ENCODE data around the gene CABP4. TPM values are rescaled to one million over a fixed set of nuclear protein-coding genes. Genes with fewer than 3 reads are reported as not detected.
"Not testable (repeated sequence)": the region's sequence is repeated elsewhere in the genome, so short reads cannot be mapped to it uniquely, and the experiment has no call there.

The CABP4 gene
- polyA plus RNA-seq, 1 donor, result 2.5 TPM

DNA sequence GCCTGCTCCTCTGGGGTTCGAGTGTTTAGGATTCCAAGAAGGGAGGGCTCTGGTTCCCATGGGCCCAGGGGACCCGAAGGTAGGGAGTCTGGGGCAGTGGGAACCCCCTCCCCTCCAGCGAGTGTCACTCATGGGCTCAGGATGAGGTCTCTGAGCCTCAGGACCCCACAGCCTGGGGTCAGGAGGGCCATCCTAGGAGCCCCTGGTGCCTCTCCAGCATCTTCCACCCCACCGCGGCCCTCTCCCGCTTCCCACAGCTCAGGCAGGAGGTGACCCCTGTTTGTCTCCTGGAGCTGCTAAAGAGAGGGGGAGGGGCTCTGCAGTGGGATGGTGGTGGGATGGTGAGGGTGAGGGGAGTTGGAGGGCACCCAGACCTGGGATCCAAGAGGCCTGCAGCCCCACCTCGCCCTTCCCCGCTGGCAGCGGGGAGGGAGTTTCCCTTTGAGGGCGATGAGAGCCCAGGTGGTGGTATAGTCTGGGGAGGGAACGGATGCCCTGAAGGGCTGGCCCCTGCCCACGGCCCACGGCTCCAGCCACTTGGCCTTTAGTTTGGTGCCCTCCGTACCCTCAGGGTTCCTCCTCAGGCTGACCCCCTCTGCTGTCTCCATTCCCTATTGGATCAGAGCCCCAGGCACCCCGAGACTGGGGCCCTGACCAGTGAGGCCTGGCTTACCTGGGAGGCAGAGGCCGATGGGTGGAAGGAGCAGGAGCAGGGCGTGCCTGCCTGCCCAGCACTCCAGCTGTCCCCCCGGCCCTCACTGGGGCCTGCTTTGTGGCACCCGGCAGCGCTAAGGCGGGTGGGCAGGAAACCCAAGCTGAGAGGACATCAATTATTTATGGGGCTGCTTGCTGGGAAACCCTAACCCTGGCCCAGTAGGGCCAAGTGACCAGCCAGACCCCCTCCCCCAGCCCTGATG is 1.1 kb upstream of the CABP4 start:
- no peak for DNase-seq

DNA sequence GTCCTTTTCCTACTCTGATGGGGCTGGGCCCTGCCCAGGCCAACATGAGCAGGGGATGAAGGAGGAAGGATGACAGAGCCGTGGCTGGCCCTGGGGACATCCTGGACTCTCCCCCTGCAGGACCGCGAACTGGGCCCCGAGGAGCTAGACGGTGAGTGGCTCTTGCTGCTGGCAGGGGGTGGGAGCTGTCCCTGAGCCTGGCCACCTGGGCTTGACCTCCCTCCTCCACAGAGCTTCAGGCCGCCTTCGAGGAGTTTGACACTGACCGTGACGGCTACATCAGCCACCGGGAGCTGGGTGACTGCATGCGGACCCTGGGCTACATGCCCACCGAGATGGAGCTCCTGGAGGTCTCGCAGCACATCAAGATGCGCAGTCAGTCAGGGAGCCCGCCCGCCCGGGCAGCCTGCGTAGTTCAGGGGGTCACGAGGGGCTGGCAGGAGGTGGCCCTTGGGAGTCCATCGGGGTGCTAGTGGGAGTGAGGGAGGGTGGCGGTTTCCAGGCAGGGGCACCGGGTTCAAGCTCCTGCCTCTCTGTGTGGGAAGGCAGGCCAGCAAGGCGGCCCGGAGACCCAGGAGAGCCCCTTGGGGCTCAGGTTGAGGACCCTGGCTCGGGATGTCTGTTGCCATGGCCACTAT is 1.0 kb downstream of the CABP4 start:
- no peak for DNase-seq

GRCh38 chr11:67457453-67457852 is 2.3 kb downstream of the CABP4 start:
- DNase-seq, result no peak

DNA sequence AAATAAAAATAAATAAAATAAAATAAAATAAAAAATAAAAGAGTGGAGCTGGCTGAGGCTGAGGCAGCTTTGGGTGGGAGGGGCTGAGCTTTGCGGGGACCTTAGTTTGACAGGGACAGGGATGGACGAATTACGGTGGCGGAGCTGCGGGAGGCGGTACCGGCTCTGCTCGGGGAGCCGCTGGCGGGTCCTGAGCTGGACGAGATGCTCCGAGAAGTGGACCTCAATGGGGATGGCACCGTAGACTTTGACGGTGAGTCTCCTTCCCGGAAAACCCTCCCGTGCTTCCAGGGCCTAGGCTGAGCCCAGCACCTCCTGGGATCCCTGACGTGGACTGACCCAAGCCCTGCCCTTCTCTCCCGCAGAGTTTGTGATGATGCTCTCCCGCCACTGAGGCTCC is 3.1 kb downstream of the CABP4 start:
- DNase-seq, result no peak

- no peak for DNase-seq
Measured at GRCh38 chr11:67463186-67463585, 8.0 kb downstream of the CABP4 start.

DNA sequence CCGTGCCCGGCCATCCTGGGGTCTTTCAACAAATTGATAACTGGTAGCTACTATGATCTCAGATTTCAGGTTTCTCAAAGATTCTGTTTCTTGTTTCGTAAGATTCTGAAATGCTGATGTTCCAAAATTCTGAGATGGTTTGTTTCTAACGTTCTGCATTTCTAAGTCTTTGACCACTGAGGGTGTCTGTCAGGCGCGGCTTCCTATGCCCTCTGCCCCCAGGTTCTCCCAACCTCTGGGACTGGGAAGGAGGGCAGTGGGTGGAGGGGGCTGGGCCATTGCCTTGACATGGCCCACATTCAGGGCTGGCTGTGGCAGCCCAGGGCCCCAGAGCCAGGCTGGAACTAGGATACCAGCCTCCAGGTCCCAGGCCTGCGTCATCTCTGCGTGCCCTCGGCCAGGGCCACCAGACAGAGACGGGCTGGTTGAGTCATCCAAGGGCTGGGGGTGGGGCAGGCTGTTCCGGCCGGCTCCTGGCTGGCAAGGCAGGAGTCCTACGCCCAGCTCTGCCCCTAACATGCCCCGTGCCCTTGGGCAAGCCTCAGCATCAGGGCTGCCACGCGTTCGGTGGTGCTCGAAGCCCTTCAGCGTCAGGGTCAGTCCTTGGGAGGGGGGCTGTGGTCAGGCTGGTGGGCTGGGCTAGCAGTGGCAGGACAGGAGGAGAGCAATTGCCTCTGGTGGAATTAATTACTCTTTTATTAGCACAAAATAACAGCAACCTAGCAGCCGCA is 8.7 kb downstream of the CABP4 start:
- DNase-seq, result no peak

GRCh38 chr11:67464411-67465188 is 9.4 kb downstream of the CABP4 start:
- DNase-seq, result peak; percentile 61

- no peak for DNase-seq
Measured at GRCh38 chr11:67465189-67465510, 10.0 kb downstream of the CABP4 start.

DNA sequence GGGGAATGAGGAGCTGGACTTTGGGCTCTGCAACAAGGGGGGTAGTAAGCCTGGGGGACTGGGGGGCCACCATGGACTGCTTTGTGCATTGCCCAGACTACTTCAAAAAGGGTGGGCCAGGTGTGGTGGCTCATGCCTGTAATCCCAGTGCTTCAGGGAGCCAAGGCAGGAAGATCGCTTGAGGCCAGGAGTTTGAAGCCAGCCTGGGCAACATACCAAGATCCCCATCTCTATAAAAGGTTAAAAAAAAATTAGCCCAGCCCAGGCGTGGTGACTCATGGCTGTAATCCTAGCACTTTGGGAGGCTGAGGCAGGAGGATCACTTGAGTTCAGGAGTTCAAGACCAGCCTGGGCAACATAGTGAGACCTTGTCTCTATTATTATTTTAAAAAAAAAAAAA is 10.4 kb downstream of the CABP4 start:
- DNase-seq, result not testable (repeated sequence)

DNA sequence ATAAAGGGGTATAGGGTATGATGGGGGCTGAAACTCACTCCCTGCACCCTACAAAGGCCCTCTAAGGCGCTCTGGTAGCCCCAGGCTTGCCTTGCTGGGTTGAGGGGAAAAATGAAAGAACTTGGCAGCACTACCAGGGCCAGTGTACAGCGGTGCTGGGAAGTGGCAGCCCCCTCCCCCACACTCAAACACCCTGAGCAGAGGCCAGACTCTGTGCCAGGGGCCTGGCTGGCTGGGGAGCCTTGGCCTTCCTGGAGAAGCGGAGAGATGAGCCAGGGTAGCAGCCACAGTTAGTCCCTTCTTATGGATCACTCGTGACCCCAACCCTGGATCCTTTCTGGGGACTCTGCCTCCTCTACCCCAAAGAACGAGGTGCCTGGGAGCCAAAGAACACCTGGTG is 11.2 kb downstream of the CABP4 start:
- no peak for DNase-seq

- no peak for DNase-seq
Measured at GRCh38 chr11:67466962-67467771, 12.0 kb downstream of the CABP4 start.

GRCh38 chr11:67468056-67468455 is 12.9 kb downstream of the CABP4 start:
- DNase-seq, result no peak

DNA sequence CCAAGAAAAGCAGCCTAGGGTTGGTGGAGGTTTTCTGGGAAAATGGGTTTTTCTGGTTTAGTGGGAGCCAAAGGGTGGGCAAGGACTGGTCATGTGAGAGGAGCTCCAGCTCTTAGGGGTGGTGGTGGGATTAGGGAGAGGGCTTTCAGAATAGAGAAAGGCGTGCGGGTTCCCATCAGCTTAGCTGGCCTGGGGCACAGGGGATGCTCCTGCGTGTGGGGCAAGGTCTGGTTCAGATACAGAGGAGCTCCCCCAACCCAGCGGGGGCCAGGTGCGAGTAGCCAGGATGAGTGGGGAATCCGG is 13.3 kb downstream of the CABP4 start:
- DNase-seq, result no peak

GRCh38 chr11:67468759-67469507 is 13.8 kb downstream of the CABP4 start, which contains the start of gene TMEM134:
TSS of gene TMEM134 (minus strand) at chr11:67469251. CDS start at chr11:67469192, 59 bp downstream.
- peak; percentile 92 for DNase-seq

DNA sequence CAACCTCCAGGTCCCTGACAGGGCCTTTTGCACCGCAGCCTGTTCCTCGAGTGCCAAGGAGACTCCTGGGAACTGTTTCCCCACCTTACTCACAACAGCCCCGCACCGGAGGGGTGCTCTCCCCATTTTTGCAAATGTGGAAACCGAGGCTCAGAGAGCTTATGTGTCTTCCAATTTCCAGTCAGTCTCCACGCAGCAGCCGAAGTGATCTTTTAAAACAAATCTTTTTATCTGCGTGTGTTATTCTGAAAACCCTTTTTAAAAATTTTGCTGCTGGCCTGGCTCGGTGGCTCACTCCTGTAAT is 14.3 kb downstream of the CABP4 start:
- no peak for DNase-seq

GRCh38 chr11:67470337-67471002 is 15.3 kb downstream of the CABP4 start:
- no peak for DNase-seq

GRCh38 chr11:67472882-67473281 is 17.7 kb downstream of the CABP4 start:
- no peak for DNase-seq

DNA sequence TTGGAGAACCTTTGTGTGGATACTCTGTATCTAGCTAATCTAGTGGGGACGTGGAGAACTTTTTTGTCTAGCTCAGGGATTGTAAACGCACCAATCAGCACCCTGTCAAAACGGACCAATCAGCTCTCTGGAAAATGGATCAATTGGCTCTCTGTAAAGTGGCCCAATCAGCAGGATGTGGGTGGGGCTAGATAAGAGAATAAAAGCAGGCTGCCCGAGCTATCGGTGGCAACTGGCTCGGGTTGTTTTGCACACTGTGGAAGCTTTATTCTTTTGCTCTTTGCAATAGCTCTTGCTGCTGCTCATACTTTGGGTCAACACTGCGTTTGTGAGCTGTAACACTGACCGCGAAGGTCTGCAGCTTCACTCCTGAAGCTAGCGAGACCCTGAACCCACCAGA is 21.5 kb downstream of the CABP4 start:
- DNase-seq, result not testable (repeated sequence)

DNA sequence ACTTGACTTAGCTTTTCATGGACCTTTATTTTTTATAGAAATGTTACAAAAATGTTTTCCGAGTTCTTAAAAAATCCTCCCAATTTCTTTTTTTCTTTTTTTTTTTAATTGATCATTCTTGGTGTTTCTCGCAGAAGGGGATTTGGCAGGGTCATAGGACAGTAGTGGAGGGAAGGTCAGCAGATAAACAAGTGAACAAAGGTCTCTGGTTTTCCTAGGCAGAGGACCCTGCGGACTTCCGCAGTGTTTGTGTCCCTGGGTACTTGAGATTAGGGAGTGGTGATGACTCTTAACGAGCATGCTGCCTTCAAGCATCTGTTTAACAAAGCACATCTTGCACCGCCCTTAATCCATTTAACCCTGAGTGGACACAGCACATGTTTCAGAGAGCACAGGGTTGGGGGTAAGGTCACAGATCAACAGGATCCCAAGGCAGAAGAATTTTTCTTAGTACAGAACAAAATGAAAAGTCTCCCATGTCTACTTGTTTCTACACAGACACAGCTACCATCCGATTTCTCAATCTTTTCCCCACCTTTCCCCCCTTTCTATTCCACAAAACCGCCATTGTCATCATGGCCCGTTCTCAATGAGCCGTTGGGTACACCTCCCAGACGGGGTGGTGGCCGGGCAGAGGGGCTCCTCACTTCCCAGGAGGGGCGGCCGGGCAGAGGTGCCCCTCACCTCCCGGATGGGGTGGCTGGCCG is 22.3 kb downstream of the CABP4 start:
- not testable (repeated sequence) for DNase-seq

GRCh38 chr11:67482275-67482826 is 27.2 kb downstream of the CABP4 start:
- DNase-seq, result no peak
